G401.6 (cell line): ENCODE measurements around the gene ZFP91.

Source experiments
- FAIRE-seq: peaks from 2 replicates; lab custom pipeline; 2012; peaks lifted over from hg19 to GRCh38; lab: Jason Lieb, UNC

ZFP91 gene

DNA sequence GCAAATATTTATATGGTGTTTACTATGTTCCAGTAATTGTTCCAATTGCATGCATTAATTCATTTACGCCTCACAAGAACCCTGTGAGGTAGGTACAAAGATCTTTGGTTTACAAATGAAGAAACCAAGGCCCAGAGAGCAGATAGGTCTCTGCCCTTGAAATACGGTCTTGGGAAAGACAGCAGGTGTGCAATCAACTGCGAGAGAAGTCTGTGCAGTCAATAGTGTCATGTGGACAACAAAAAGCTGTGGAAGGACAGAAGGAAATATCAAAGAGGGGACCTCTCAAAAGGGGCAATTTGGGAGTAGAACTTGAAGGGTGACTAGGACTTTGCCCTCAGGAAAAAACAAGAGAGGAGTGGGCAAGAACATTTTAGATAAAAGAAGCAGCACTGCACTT, 52.5 kb downstream of the ZFP91 start:
- FAIRE-seq: no peak

DNA sequence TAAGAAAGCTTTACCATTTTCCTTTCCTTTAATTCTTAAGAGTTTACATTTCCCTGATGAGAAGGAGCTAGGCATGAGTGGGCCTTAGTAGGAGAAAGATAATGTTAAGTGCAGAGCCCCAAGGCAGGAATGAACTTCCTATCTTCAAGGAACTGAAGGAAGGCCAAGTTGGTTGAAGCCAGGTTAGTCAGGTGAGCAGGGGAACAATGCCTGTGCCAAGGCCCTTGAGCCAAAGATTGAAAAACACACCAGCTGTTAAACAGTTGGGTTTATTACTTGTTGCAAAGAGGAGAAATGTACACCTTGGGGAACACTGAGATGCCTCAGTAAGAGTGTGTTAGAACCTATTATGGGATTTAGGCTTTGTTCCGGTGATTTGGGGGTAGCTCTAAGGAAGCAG, 53.6 kb downstream of the ZFP91 start:
- no peak for FAIRE-seq

DNA sequence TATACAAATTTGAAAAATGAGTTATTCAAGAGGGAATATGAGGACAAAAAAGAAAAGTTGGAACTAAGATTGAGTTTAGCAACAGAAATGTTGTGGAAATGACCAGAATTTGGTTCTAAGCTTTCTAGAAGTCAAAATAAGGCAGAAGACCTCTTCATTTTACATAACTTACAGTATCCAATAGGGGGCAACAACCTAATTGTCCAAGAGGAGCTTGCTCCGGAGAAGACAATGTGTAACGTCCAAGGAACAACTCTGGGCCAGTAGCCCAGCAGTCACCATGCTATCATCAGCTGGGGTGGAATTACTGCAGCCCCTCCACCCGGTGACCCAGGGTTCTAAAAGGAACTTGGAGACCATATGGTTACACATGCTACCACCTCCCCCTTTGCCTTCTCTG, 57.7 kb downstream of the ZFP91 start:
- no peak for FAIRE-seq

DNA sequence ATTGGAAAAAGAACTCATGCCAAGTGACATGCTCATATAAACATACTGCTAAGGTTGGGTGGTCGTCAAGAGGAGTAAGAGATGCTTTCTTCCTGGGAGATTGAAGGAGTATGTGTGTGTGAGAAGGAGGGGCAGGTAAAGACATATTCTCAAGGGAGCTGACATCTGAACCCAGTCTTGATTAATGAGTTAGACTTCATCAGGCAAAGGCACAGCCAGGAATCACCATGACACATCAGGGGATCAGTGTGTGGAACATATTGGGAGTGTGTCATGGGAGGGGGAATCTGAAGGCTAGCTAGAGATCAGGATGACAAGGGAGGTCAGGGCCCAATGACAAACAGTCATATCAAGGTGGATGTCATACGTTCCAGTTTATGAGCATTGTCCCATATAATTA, 58.5 kb downstream of the ZFP91 start:
- FAIRE-seq: no peak

DNA sequence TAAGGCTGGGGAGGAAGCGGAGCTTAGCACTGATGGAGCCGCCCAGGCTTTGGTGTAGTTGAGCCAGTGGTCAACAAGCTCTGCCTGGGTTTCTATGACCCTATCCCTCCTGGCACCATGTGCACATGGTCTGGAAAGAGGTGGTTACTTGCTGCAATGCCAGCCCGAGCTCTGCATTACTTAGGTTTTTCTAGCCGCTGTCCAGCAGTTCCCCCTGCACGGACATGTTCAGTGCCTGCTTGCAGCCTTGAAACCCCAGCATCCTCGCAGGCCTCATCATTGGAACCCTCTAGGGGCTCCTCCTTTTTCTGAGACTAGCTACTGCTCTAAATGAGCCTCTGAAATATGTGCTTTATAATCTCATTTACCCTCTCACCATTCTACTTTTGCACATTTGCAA, 60.2 kb downstream of the ZFP91 start:
- no peak for FAIRE-seq

DNA sequence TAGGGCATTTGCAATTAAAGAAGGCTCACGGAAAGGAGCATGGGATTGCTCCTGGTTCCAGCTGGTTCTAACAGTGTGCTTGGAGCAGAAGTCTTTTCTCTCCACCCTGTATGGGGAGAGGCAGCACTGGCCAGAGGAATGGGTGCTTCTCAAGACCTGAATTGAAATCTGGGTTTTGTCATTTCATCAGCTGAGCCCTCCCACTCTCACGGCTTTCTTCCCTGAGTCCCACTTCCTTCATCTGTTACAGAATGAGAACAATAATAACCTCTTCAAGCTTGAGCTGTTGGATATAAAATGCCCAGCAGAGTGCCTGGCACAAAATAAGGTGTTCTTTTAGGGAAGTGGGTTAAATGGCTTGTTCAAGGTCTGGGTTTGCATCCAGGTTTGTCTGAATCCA, 60.8 kb downstream of the ZFP91 start:
- FAIRE-seq: no peak

DNA sequence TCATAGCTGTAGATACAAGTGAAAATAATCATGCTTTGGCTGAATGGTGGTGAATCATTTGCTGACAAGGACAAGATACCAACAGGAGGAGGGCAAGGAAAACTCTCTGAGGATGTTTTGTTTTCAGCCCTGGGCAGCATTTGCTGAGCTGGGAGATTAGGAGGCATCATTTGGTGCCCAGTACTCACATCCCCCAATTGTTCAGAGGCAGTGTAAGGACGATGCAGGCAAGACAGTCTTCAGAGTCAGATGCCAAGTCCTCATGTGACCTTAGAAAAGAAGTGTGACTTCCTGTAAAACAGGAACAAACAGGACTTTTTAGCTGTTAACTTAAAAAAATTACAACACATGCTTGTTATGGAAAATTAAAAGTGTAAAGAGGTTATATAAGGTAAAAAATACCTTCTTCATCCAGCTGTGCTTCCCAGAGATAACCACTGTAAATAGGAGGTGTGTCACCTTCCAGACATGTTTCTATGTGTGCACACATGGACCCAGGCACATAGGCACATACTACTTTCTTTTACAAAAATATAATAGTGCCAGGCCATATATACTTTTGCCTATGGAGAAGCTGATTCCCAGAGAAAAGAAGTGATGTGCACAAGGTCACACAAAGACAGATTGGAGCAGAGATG, 61.6 kb downstream of the ZFP91 start:
- FAIRE-seq: no peak

DNA sequence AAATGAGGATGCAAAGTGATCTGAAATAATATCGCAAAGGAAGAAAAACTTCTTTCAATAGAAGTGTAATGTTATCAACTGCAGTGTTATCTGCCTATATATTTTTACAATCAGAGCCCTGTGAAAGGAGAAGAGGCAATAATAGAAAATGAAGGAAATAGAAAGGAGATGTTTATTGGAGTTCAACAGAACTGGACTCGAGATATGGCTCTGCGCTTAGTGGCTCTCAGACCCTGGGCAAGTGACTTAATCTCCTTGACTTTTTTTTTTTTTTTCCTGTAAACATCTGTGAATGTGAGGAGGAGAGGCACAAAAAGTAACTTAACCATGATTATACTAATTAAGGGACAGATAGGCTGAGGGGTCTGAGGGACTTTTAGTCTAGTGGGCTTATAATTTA, 62.5 kb downstream of the ZFP91 start:
- no peak for FAIRE-seq

DNA sequence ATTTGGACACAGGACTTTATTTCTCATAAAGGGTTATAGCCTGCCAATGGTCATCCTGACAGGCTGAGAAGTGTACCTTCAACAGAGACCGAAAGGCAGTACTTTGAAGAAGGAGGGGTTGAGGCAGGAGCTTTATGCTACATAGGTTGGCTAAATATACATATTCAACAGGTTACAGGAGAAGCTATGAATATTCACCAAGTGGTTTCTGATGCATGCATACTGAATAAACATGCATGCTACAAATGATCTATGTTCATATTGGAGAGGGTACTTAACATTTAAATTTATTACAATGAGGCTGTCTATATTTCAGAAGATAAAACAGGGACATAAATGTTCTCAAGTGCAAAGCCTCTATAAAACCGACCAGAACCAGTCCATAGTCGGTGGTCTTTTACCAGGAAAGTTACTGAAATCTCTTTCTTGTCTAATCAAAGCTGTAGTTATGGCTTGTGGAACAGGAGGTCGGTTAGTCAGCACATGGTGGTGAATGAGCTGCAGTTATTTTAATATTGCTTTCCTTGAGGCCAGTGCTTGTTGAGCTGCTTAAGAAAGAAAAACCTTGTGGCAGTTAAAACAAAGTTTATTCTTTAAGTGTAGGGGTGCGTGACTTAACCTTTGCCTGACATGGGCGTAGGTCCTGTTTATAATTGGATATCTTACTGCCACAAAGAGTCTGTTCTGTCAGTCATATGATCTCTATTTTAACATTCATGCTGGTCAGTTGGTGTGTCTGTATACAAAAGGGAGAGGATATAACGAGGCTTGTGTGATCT, 63.1 kb downstream of the ZFP91 start:
- no peak for FAIRE-seq

DNA sequence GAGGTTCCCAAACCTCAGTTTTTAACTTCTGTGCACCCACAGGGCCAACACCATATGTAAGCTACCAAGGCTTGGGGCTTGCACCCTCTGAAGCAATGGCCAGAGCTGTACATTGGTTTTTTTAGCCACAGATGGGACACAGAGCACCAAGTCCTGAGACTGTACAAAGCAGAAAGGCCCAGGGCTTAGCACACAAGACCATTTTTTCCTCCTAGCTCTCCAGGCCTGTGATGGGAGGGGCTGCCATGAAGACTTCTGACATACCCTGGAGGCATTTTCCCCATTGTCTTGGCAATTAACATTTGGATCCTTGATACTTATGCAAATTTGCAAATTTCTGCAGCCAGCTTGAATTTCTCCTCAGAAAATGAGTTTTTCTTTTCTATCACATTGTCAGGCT, 67.0 kb downstream of the ZFP91 start:
- FAIRE-seq: no peak

DNA sequence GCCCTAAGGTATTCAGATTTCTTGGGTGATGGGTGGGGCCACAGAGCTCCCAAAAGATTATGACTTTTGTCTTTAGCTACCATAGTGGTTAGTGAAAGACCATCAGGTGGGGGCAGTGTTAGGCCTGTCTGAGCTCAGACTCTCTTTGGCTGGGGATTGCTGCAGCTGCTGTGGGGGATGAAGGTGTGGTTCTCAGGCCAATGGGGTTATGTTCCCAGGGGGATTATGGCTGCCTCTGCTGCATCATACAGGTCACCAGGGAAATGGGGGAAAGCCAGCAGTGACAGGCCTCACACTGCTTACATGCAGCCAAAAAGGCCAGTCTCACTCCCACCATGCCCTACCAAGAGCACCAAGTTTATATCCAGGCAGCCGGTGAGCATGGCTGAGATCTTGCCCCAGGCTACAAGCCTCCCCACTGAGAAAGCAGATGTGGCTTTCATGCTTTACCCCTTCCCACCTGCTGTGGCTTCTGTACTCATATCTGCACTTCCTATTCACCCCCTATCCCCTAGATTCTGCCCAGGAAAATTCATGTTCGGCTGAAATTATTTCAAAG, 68.4 kb downstream of the ZFP91 start:
- no peak for FAIRE-seq

DNA sequence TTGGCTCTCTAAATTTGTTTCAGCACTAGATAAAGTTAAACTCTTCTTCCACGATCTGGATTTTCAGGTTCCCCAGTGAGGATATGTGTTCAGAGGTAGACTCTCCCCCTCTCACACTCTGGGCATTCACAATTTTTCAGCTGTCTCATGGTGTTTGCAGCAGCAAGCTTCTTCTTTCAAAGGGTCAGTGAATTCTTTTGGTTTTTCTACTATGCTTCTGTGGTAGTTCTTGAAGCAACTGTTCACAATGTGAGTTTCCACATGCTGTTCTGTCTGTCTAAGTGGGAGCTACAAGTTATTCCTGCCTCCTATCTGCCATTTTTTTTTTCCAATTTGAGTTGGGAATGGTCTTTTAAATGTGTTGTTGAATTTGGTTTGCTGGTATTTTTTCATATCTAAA, 69.0 kb downstream of the ZFP91 start:
- no peak for FAIRE-seq

DNA sequence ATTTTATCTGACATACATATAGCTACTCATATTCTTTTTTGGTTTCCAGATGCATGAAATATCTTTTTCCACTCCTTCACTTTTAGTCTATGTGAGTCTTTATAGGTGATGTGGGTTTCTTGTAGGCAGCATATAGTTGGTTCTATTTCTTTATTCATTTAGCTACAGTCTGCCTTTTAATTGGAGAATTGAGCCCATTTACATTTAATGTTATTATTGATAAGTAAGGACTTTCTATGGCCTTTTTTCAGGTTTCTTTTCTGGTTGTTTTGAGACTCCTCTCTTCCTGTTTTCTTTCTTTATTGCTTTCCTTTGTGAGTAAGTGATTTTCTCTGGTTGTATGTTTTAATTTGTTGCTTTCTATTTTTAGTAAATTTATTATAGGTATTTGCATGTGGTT, 70.8 kb downstream of the ZFP91 start:
- FAIRE-seq: no peak

DNA sequence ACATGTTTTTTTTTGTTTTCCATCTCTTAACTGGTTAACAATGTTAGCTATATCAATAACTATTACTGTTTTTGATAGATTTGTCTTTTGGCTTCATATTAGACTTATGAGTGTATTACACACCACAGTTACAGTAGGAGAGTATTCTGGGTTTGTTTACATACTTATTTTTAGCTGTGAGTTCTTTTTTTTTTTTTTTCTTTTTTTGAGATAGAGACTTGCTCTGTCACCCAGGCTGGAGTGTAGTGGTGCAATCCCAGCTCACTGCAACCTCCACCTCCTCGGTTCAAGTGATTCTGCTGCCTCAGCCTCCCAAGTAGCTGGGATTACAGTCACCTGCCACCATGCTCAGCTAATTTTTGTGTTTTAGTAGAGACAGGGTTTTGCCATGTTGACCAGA, 71.6 kb downstream of the ZFP91 start:
- FAIRE-seq: no peak

DNA sequence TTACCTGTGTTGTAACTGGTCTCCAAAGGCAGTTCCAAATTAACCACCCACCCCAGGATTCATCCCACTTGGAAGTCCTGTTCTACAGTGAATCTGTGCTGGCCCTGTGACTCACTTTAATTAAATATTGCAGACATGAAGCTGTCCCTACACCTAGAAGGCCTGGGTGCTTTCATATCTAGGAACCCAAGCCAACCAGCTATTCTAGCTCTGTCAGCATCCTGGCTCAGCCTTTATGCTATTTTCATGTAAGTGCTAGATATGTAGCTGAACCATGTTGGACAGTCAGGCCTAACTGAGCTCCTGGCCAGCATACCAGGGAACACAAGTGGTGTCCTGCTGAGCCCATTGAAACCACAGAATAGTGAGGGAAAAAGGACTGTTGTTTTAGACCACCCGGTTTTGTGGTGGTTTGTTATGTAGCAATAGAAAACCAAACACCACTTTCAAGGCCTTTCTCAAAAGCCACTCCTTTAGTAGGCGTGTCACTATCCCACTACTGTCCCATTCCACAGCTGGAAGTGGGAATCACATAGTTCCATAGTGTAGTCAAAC, 73.9 kb downstream of the ZFP91 start:
- FAIRE-seq: no peak

DNA sequence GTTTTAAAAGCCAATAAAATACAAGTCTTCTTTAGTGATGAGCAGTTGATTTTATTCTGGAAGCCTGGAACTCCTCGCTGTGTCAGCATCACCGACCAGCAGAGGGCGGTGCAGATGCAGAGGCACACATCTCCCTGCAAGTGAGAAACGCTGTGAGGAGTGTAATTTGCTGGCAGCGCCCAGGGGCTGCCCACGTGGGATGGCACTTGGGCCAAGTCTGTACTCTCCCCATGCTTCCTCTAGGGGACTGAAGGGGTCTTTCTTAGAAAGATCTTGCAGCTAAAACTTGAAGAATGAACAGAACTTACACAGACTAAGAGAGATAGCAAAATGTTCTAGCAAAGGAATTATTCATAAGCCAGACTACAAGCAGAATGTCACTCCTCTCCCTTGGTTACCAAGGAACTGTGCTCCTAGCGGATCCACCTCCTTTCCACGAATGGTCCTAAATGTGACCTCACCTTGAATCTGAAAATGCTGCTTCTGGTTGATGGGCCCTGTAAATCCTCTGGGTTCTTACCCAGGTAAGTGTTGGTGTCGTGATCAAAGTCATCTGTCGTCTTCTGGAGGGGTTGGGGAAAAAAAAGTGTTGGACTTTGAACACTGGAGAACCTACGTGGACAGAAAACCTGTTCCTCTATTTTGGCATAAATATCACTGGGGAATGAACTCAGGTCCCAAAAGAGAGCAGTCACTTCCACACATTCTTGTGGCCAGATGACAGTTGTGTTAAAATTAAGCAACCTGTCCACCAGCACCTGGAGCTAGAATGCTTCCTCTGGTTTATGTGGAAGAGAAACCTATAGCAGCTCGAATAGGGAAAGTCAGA, 75.4 kb downstream of the ZFP91 start:
- FAIRE-seq: no peak

DNA sequence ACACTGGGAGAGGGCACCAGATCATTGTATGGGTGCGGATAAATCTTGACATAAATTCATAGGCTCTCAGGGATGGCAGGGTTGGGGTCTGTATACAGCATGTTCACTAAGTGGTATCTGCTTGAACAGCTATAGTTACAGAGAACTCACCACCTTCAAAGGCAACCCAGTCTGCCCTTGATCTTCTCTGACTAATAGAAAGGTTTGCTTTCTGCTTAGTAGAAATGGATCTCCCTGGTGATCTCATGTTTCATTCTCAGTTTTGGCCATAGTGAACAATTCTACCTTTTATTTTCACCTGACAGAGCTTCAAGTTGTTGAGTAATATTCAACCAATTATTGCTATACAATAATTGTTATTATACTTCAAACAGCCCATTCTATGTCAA, 76.0 kb downstream of the ZFP91 start:
- no peak for FAIRE-seq

DNA sequence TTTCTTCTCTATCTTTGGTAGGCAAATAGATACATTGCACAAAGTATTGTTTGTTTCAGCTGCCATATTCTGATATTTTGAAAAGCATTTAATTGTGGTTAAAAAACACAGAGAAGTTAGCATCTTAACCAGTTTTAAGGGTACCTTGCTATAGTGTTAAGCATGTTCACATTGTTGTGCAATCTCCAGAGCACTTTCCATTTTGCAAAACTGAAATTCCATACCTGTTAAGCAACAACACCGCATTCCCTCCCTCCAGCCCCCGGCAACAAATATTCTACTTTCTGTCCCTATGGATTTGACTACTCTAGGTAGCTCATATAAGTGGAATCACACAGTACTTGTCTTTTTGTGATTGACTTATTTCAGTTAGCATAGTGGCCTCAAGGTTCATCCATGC, 77.5 kb downstream of the ZFP91 start:
- FAIRE-seq: no peak

DNA sequence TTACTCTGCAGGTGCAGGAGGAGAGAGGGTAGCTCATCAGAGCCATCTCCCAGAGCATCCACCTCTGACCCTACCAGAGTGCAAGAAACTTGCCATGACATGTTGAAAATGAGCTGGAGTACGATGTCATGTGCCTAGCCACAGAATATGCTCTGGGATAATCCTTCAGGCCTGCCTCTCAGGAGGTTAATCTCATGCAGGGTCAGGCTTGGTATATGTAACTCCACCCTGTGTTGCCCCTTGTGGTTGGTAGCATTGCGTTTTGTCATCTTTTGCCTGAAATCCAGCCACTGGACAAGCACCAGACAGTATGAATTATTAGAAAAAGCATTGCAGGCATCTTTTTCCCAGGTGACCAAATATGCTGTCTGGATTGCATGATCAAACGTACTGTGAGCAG, 79.8 kb downstream of the ZFP91 start:
- no peak for FAIRE-seq

DNA sequence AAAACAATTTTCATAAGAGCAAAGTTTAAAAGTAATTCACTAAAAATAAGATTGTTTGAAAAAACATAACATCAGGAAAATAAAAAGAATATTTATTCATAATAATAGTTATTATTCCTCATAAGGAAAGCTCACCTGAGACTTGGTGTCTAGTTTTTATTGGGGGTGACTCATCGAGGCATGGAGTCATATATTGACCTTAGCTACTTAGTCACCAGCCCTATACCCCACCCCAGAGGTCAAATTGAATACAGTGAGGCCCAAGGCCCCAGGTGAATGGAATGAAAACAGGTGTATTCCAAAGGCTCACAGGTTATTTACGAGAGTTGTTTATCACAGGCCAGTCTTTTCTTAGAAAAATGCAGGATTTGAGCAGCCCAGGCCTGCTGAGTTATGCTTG, 80.5 kb downstream of the ZFP91 start:
- FAIRE-seq: no peak

DNA sequence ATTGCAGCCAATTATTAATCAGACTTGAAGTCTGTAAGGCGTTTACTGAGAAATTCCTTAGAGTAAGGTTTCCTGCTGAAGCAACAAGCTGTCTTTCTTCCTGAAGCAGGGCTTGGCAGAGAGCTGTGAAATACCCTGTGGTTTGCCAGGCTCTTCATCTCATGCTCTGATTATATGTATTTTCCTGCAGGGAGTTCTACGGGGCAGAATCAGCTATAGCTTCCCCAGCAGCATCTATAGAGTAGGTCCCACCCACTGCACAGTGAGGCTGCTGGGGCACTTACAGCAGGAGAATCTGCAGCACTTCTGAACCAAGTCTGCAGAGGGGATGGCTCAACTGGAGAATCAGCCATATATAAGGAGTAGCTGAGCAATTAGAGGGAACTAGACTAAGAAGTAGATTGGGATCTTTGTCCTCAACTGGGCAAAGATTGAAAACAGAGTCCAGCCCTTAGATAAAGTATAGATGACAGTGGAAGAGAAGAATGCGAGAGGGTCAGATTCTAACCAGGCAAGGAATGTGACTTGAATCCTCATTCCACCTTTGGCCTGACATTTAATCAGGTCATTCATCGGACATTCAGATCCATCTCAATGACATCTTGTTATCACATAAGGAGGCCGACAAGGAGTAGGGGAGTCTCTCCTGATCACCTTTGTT, 81.2 kb downstream of the ZFP91 start:
- FAIRE-seq: no peak
